Ramos (cell line): ENCODE data around the gene U2AF1L4.

Source experiments
- in situ Hi-C: fragments of 300-500 bp; cut with MboI; formaldehyde crosslinking; loops from one replicate; pipeline ENCODE4 v1.14.3; 2022; ENCODE audit warnings: low sequenced_read_pairs; ENCODE audit not compliant: unreplicated experiment

U2AF1L4 gene

GRCh38 chr19:35715355-35715809 is 29.8 kb downstream of the U2AF1L4 start:
- in situ Hi-C loops: no loop called here

GRCh38 chr19:35714601-35715354 is 30.4 kb downstream of the U2AF1L4 start:
- in situ Hi-C loops: no loop called here

- in situ Hi-C loops: no loop called here
These were observed 31.2 kb downstream of the U2AF1L4 start for GRCh38 chr19:35713904-35714495.

- in situ Hi-C loops: no loop called here
These were observed 31.7 kb downstream of the U2AF1L4 start for GRCh38 chr19:35713506-35713850.

- in situ Hi-C loops: no loop called here
These were observed 32.4 kb downstream of the U2AF1L4 start for GRCh38 chr19:35712567-35713505.

- in situ Hi-C loops: no loop called here
These were observed 34.2 kb downstream of the U2AF1L4 start for GRCh38 chr19:35710784-35711723.

GRCh38 chr19:35708391-35708790 is 36.8 kb downstream of the U2AF1L4 start:
- in situ Hi-C loops: no loop called here

- in situ Hi-C loops: no loop called here
These were observed 41.0 kb downstream of the U2AF1L4 start, which contains the start of gene ZBTB32 for GRCh38 chr19:35704218-35704617. TSS of gene ZBTB32 (plus strand) at chr19:35704558. CDS start at chr19:35714627, 10,069 bp downstream.

- in situ Hi-C loops: no loop called here
These were observed 41.9 kb downstream of the U2AF1L4 start for GRCh38 chr19:35703343-35703742.

- in situ Hi-C loops: no loop called here
These were observed 42.8 kb downstream of the U2AF1L4 start for GRCh38 chr19:35702223-35703012.

- in situ Hi-C loops: loop anchor here (10.0 kb wide), 1 partner anchor 238 kb away; the partner anchor contains the start of gene LRFN3
These were observed 48.4 kb downstream of the U2AF1L4 start for GRCh38 chr19:35696835-35697234.

- in situ Hi-C loops: loop anchor here (10.0 kb wide), 1 partner anchor 239 kb away; the partner anchor contains the start of gene LRFN3
These were observed 49.3 kb downstream of the U2AF1L4 start for GRCh38 chr19:35695895-35696422.

- in situ Hi-C loops: loop anchor here (10.0 kb wide), 1 partner anchor 241 kb away; the partner anchor contains the start of gene LRFN3
These were observed 51.2 kb downstream of the U2AF1L4 start for GRCh38 chr19:35693835-35694599.

- in situ Hi-C loops: loop anchor here (10.0 kb wide), 1 partner anchor 241 kb away; the partner anchor contains the start of gene LRFN3
These were observed 51.8 kb downstream of the U2AF1L4 start for GRCh38 chr19:35693422-35693821.
